Measurements from ENCODE around the gene KIAA1755.

DNA sequence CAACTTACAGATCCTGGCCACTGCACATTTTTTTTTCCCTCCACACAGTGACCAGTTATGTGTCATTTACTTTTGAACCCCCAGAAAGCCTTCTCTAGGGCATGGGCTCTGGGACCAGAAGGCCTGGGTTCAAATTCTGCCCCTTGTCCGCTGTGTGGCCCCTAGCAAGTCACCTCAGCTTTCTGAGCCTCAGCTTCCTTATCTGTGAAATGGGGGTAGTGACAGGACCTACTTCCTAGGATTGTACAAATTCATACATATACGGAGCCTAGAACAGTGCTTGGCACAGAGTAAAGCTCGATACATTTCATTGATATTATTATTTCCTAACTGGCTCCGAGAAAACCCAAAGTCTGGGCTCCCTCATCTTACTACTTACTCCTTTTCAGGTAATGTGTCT lies 45.0 kb upstream of the KIAA1755 start:
- TF ChIP-seq, protein P1, sequence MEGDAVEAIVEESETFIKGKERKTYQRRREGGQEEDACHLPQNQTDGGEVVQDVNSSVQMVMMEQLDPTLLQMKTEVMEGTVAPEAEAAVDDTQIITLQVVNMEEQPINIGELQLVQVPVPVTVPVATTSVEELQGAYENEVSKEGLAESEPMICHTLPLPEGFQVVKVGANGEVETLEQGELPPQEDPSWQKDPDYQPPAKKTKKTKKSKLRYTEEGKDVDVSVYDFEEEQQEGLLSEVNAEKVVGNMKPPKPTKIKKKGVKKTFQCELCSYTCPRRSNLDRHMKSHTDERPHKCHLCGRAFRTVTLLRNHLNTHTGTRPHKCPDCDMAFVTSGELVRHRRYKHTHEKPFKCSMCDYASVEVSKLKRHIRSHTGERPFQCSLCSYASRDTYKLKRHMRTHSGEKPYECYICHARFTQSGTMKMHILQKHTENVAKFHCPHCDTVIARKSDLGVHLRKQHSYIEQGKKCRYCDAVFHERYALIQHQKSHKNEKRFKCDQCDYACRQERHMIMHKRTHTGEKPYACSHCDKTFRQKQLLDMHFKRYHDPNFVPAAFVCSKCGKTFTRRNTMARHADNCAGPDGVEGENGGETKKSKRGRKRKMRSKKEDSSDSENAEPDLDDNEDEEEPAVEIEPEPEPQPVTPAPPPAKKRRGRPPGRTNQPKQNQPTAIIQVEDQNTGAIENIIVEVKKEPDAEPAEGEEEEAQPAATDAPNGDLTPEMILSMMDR (IDR thresholded peaks at IDR 0.05 in 4 of 5, conservative IDR thresholded peaks at IDR 0.05 in 1 of 5), result no peak
- no peak for TF ChIP-seq POLR2A (IDR thresholded peaks at IDR 0.05)

Data from gastrocnemius medialis (tissue), 4 donors.